GM21529 (cell line): ENCODE measurements around the gene SPTBN1.

Source experiments
- ATAC-seq: cut with Tn5 transposase; IDR thresholded peaks from one replicate; pipeline ENCODE4 v1.9.1; 2021; ENCODE audit not compliant: unreplicated experiment

Gene SPTBN1

GRCh38 chr2:54455563-54456361, at the start of gene SPTBN1:
Gene SPTBN1, plus strand, starts transcription at chr2:54456327. Its CDS starts 70,092 bp downstream, at chr2:54526419.
- ATAC-seq: peak; percentile 29

- ATAC-seq: no peak
These were observed 48.4 kb upstream of the SPTBN1 start for GRCh38 chr2:54407693-54408092.

GRCh38 chr2:54408288-54408687, 47.8 kb upstream of the SPTBN1 start:
- no peak for ATAC-seq

GRCh38 chr2:54409752-54410151, 46.4 kb upstream of the SPTBN1 start:
- ATAC-seq: no peak

- no peak for ATAC-seq
These were observed 44.2 kb upstream of the SPTBN1 start for GRCh38 chr2:54411801-54412354.

- ATAC-seq: no peak
These were observed 39.8 kb upstream of the SPTBN1 start for GRCh38 chr2:54416166-54416813.

- ATAC-seq: no peak
These were observed 39.2 kb upstream of the SPTBN1 start for GRCh38 chr2:54416938-54417337.

GRCh38 chr2:54417577-54417976, 38.5 kb upstream of the SPTBN1 start:
- ATAC-seq: no peak

GRCh38 chr2:54419388-54419787, 36.7 kb upstream of the SPTBN1 start:
- no peak for ATAC-seq

- no peak for ATAC-seq
These were observed 36.1 kb upstream of the SPTBN1 start for GRCh38 chr2:54419855-54420523.

- ATAC-seq: no peak
These were observed 35.5 kb upstream of the SPTBN1 start for GRCh38 chr2:54420524-54421172.

GRCh38 chr2:54422072-54422581, 34.0 kb upstream of the SPTBN1 start:
- no peak for ATAC-seq

GRCh38 chr2:54423213-54423612, 32.9 kb upstream of the SPTBN1 start:
- ATAC-seq: no peak

- no peak for ATAC-seq
These were observed 31.5 kb upstream of the SPTBN1 start for GRCh38 chr2:54424555-54425163.

- no peak for ATAC-seq
These were observed 27.9 kb upstream of the SPTBN1 start for GRCh38 chr2:54428108-54428831.

GRCh38 chr2:54429054-54429453, 27.1 kb upstream of the SPTBN1 start:
- no peak for ATAC-seq

- no peak for ATAC-seq
These were observed 26.1 kb upstream of the SPTBN1 start for GRCh38 chr2:54429811-54430551.

- ATAC-seq: no peak
These were observed 25.5 kb upstream of the SPTBN1 start for GRCh38 chr2:54430649-54431048.
